GM19193 (cell line): ENCODE results near the gene AP2S1.
A peak's percentile ranks its signal among the peaks of the same experiment; 100 is the strongest.

ENCODE experiments used
- POLR2A ChIP-seq: IDR thresholded peaks from 4 replicates; pipeline ENCODE4 v1.6.1; 2011; ENCODE audit not compliant: insufficient read depth, insufficient read length; ENCODE audit errors: extremely low read depth

Gene AP2S1

DNA sequence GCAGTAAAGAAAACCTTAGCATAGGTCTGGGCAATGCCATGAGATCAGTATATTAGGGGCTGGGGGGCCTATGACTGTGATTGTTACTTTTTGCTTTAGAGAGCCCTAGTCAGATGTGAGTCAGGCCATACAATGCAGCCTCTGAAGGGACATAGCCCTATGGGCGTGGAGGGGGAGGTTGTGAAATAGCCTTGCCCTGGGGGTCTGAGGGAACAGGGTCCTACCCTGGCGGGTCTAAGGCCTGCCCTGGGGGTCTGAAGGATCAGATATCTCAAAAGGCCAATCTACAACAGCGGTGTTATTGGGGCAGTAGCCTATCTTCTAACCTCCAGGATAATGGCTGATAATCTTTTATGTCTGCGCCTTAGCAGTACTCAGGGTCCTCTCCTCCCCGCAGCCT, 48.5 kb downstream of the AP2S1 start:
- TF ChIP-seq POLR2A, result no peak

DNA sequence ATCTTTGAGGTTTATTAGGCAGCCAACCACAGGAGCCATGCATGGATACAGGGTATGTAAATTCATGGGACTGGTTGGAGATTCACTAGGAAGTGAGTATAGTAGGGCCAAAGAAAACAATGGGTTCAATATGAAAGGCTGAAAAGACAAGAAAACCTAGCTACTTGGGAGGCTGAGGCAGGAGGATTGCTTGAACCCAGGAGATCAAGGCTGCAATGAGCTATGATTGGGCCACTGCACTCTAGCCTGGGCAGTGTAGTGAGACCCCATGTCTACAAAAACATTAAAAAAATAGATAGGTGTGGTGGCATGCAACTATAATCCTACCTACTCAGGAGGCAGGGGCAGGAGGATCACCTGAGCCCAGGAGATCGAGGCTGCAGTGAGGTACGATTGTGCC, 51.9 kb downstream of the AP2S1 start:
- no peak for TF ChIP-seq POLR2A

DNA sequence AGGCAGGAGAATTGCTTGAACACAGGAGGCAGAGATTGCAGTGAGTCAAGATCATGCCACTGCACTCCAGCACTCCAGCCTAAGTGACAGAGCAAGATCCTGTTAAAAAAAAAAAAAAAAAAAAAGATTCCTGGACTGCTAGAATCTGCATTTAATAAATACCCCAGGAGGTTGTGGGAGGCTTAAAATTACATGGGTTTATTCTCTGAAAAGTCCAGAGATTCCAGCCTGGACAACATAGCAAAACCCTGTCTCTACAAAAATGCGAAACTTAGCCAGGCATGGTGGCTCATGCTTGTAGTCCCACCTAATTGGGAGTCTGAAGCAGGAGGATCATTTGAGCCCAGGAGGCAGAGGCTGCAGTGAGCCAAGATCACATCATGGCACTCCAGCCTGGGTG, 52.8 kb downstream of the AP2S1 start:
- TF ChIP-seq POLR2A, result no peak

DNA sequence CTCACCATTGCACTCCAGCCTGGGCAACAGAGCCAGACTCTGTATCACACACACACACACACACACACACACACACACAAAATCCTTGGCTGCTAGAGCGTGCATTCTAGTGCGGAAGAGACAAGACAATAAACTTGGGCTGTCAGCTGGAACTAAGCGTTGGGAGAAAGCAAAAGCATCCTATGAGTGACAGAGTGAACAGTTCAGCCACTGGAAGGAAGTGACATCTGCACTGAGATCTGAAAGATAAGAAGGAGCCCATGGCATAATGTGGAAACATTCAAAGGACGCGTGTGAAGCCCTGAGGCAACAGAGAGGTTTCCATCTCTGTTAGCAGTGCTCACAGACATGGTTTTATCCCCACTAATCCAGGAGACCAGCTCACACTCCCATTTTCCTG, 58.7 kb downstream of the AP2S1 start:
- TF ChIP-seq POLR2A, result no peak

DNA sequence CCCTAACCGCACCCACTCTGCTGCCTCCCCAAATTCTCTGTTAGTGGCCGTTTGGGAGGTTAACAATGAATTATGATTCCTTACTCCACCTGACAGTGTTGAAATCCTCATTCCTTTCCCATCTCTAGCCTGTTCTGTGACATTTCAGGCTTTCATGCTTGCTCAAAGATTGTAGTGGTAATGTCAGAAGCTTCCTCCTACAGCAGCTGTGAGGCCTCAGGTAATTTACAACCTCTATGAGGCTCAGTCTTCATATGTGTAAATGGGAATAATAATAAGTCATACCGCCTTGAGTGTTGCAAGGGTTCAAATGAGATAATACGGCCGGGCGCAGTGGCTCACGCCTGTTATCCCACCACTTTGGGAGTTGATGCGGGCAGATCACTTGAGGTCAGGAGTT, 61.3 kb downstream of the AP2S1 start:
- no peak for TF ChIP-seq POLR2A

DNA sequence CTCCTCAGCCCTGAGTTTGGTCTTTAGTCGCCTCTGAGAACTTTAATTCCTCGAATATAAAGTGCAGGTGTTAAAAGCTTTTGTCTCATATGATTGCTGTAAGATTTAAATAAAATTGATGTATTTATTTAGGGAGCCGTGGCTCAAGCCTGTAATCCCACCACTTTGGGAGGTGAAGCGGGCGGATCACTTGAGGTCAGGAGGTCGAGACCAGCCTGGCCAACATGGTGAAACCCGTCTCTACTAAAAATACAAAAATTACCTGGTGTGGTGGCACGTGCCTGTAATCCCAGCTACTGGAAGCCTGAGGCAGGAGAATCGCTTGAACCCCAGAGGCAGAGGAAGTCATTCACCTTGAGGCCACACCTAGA, 61.7 kb downstream of the AP2S1 start:
- TF ChIP-seq POLR2A, result no peak

DNA sequence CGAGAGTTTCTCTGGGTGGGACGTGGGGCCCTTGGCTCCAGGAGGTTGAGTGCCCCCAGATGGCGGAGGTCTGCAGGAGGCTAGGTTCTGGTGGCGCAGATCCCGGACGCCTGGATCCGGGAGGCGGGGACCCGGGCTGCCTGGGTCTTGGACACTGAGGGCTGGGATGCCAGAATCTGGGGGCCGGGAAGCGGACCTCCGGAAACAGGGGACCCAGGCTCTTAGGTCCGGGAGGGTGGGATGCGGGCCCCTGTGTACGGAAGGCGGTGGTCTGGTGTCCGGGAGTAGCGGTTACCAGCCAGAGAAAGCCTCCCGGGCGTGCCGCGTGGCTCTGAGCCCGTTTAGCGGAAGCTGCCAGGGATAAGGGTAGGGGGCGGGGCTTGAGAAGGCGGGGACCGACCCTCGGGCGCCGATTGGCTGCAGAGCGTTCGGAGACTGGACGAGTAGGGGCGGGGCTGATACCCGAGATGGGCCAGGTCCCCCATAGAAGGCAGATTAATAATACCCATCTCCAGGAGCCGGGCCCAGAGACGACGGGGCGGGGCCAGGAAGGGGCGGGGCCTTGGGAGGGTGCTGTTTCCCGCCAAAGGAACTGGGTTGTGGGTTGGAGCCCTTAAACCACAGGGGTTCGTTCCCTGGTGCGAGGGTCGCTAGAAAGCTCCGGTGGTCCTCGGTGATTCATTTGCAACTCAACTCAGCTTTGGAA, 62.2 kb downstream of the AP2S1 start, which contains the start of gene SLC1A5:
Gene SLC1A5, minus strand, starts transcription at position 333 of the 706 bp plus-strand sequence. CDS start 629 bp downstream, outside the sequence.
- peak; percentile 100 for TF ChIP-seq POLR2A
